Measurements from ENCODE around the gene FAM199X. TPM values are rescaled to one million over a fixed set of nuclear protein-coding genes. Genes with fewer than 3 reads are reported as not detected.
"Not testable (repeated sequence)": the region's sequence is repeated elsewhere in the genome, so short reads cannot be mapped to it uniquely, and the experiment has no call there.

The FAM199X gene
- total RNA-seq, 1 donor from 2014 or later, result 18.9 TPM

DNA sequence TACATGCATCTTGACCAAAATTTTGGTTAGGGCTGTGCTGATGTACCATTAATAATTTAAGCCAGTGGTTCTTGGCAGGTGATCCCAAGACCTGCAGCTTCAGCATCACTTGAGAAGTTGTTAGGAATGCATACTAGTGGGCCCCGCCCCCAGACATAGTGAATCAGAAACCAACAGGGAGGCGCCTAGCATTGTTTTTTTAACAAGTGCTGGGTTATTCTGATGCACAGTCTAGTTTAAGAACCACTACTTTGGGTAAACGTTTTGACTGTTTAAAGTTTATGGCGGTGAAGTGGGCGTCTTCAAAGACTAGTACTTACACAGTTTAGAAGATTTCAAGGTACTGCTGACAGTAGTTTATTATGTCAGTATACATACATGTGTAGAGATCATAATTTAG, 23.6 kb downstream of the FAM199X start:
- DNase-seq (ENCODE audit: low spot score), result no peak

DNA sequence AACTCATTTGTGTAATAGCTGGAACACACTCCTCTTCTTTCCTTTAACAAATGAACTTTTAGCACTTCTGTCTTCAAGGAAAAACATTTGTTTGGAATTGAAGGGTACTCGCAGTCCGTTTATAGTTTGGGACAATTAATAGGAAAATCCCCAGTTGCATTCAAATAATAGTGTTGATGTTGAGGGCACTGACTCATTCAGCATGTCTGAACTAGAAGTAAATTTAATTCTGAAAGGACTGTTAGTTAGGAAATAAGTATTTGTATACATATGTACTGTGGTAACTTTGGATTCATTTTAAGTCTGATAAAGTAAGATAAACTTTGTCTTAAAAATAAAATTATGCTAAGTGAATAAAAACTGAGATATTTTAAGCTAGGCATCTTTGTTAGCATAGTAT, 27.2 kb downstream of the FAM199X start:
- no peak for DNase-seq (ENCODE audit: low spot score)

DNA sequence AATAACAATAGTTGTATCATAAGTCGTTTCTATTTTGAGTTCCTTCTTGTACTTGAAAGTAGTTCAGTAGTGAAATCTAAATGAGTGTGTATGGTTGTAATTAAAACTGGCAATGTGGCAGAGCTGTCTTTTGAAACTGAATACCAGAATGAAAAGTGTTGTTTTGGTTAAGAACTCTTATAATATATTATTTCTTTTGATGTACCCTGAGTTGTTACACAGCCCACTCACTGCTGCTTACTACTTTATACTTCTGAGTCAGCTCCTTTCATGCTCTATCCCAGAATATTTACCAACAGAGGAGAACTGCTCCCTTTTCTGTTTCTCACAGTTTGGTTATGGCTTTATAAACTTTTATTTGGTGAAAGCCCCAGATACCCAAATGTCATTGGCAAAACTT, 28.8 kb downstream of the FAM199X start:
- DNase-seq (ENCODE audit: low spot score), result no peak

DNA sequence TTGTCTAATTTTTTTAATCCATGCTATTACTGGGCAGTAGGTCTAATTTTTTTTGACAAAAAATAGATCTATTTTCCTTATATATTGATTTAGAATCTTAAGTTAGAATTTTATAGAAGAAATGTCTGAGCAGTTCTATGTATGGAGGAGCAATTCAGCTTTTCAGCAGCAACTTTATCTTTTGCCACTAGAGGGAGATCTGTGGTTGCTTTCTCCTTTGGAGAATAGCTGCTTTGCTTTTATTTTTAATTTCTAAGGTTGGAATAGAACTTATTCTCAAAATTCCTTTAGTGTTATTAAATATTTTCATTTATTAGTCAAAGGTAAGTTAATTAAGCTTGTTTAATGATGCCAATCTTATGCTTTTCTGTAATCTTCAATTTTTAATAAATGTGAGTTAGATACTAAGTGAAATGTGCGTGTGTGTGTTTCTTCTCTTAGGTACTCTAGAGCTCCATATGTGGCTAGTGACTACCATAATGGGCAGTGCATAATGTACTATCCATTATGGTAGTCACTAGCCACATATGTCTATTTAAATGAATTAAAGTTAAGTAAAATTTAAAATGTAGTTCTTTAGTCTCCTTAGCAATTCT, 29.3 kb downstream of the FAM199X start:
- no peak for DNase-seq (ENCODE audit: low spot score)

DNA sequence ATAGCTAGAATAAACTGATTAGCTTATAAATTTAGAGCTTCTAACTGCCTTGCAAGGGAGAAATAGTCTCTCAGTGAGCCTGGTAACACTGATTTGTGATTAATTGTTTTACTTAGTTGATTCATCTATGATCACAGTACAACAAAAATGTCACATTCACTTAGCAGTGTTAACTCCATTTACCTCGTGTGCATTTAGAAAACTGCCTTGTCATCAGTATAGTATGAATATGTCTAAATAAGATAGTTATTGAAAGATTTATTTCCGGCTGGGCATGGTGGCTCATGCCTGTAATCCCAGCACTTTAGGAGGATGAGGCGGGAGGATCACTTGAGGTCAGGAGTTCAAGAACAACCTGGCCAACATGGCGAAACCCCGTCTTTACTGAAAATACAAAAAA, 39.3 kb downstream of the FAM199X start:
- no peak for DNase-seq (ENCODE audit: low spot score)

DNA sequence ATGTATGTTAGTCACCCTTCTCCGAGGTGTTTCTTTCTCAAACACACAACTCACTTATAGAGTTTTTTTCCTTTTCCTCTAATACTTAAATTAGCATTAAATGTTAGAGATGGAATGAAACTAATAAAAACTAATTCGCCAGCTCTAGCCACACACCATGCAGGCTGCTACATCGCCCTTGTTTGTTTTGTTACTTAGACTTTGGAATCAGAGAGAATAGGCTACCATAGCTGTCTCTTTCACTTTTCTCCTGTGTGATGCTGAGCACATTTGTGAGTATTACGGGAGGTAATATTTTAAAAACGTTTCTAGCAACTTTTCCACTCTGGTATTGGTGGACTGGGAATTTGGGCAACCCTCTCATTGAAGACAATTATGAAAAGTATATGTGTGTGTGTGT, 44.9 kb downstream of the FAM199X start:
- no peak for DNase-seq (ENCODE audit: low spot score)

DNA sequence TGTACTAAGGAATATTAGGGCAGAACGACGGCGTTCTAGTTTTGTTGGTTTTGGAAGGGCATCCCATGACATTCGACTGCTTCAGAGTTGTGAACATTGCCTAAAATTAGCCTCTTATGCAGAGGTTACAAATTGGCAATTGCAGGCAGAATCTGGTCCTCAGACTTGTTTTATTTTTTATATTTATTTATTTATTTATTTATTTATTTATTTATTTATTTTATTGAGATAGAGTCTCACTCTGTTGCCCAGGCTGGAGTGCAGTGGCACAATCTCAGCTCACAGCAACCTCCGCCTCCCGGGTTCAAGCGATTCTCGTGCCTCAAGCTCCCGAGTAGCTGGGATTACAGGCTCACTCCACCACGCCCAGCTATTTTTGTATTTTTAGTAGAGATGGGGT, 63.8 kb downstream of the FAM199X start:
- not testable (repeated sequence) for DNase-seq (ENCODE audit: low spot score)

Other genes starting within 250 kb of the FAM199X start
- gene TMSB15B, start 203.8 kb upstream of the FAM199X start, total RNA-seq, result 2.0 TPM
- not detected for gene H2BW1, start 152.7 kb upstream of the FAM199X start, total RNA-seq
- 0.17 TPM for gene H2BW2, start 126.5 kb upstream of the FAM199X start, total RNA-seq
- gene TMSB15C, start 90.2 kb upstream of the FAM199X start, total RNA-seq, result 2.4 TPM
- 1.0 TPM for gene ZCCHC18, start 53.9 kb upstream of the FAM199X start, total RNA-seq
- 14.5 TPM for gene SLC25A53, start 9.4 kb upstream of the FAM199X start, total RNA-seq
- gene ESX1, start 88.5 kb downstream of the FAM199X start, total RNA-seq, result not detected